Karpas-422 (cell line): Measurements from ENCODE around the gene IL3. TPM values are rescaled to one million over a fixed set of nuclear protein-coding genes. Genes with fewer than 3 reads are reported as not detected.

Experiments
- DNase-seq: peaks from one replicate; pipeline ENCODE4 v3.0.0-alpha.2; 2015
- H2AFZ ChIP-seq: fragments of 200-600 bp; sonication (generic); 2 replicates; pipeline ENCODE4 v1.6.1; 2014; ENCODE audit warnings: antibody characterized with exemption, low read length, mixed read lengths
- H3K27ac ChIP-seq: fragments of 200-600 bp; sonication (generic); 2 replicates; pipeline ENCODE4 v1.5.1; 2014; ENCODE audit warnings: mild to moderate bottlenecking, low read length, moderate library complexity
- H3K27me3 ChIP-seq: fragments of 200-600 bp; sonication (generic); 2 replicates; pipeline ENCODE4 v1.6.1; 2014; ENCODE audit warnings: low read length, mixed read lengths
- H3K36me3 ChIP-seq: fragments of 200-600 bp; sonication (generic); 2 replicates; pipeline ENCODE4 v1.6.1; 2014; ENCODE audit warnings: low read length, mixed read lengths; ENCODE audit not compliant: insufficient read depth
- H3K4me1 ChIP-seq: fragments of 200-600 bp; sonication (generic); 2 replicates; pipeline ENCODE4 v1.6.1; 2014; ENCODE audit warnings: mild to moderate bottlenecking, low read length, mixed read lengths
- H3K4me2 ChIP-seq: fragments of 200-600 bp; sonication (generic); 2 replicates; pipeline ENCODE4 v1.6.1; 2014; ENCODE audit warnings: low read length, low read depth, mild to moderate bottlenecking; ENCODE audit not compliant: poor library complexity, severe bottlenecking
- H3K4me3 ChIP-seq: fragments of 200-600 bp; sonication (generic); 2 replicates; pipeline ENCODE4 v1.5.1; 2014; ENCODE audit warnings: mild to moderate bottlenecking, antibody characterized with exemption, low read length, mixed read lengths
- H3K79me2 ChIP-seq: fragments of 200-600 bp; sonication (generic); 2 replicates; pipeline ENCODE4 v1.6.1; 2014; ENCODE audit warnings: mild to moderate bottlenecking, low read length, mixed read lengths
- H3K9ac ChIP-seq: fragments of 200-600 bp; sonication (generic); 2 replicates; pipeline ENCODE4 v1.6.0; 2014; ENCODE audit warnings: low read length
- H3K9me2 ChIP-seq: fragments of 200-600 bp; sonication (generic), shearing (Covaris generic); replicated peaks from 2 replicates; pipeline ENCODE4 v1.6.0; 2014; ENCODE audit warnings: mild to moderate bottlenecking, low read length, moderate library complexity; ENCODE audit not compliant: insufficient read depth
- H3K9me3 ChIP-seq: fragments of 300-700, 200-600 bp; sonication (generic); 2 replicates; pipeline ENCODE4 v1.6.1; 2014; ENCODE audit warnings: low read length, mixed read lengths
- H4K20me1 ChIP-seq: fragments of 200-600 bp; sonication (generic); 2 replicates; pipeline ENCODE4 v1.6.1; 2014; ENCODE audit warnings: mild to moderate bottlenecking, antibody characterized with exemption, low read length, low read depth; ENCODE audit not compliant: insufficient read depth
- total RNA-seq: library from RNA; depleted of rRNA; stranded (reverse); fragments of >200 nt; shearing (Covaris generic); gene quantifications from 2 replicates; pipeline ENCODE4 v1.2.3, GENCODE V29; 2014; ENCODE audit warnings: low replicate concordance

IL3 gene
- total RNA-seq, 1 experiment from 2014 or later: not detected

DNA sequence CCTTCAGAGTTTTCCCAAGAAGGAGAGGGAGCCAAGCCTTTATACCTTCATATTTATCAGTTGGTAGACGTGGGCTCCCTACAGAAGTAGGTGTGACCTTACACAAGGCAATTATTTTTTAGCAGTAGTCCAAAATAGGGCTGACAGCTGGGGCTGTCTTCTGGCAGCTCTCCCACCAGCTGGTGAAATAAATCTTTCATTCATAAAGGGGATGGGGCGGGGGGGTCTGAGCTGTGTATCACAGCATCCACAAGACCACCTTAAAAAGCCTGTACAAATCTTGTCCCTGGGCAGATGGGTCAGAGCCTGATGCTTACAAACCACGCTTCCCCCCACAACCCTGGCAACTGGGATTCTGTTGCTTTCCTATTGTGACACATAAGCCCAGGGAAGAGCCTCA lies 32.8 kb downstream of the IL3 start:
- no peak overlapping the region for H2AFZ ChIP-seq
- no peaks in the 10 kb centered on the region for H4K20me1 ChIP-seq
- H3K36me3 ChIP-seq: no peaks in the 10 kb centered on the region
- H3K4me1 ChIP-seq: no peaks in the 10 kb centered on the region
- no peaks in the 10 kb centered on the region for H3K27me3 ChIP-seq
- H3K27ac ChIP-seq: no peak overlapping the region
- no peaks in the 10 kb centered on the region for H3K9me2 ChIP-seq
- no peaks in the 10 kb centered on the region for H3K79me2 ChIP-seq
- H3K9me3 ChIP-seq: no peaks in the 10 kb centered on the region
- no peak overlapping the region for H3K4me3 ChIP-seq
- DNase-seq: no peak
- no peak overlapping the region for H3K9ac ChIP-seq
- no peak overlapping the region for H3K4me2 ChIP-seq

DNA sequence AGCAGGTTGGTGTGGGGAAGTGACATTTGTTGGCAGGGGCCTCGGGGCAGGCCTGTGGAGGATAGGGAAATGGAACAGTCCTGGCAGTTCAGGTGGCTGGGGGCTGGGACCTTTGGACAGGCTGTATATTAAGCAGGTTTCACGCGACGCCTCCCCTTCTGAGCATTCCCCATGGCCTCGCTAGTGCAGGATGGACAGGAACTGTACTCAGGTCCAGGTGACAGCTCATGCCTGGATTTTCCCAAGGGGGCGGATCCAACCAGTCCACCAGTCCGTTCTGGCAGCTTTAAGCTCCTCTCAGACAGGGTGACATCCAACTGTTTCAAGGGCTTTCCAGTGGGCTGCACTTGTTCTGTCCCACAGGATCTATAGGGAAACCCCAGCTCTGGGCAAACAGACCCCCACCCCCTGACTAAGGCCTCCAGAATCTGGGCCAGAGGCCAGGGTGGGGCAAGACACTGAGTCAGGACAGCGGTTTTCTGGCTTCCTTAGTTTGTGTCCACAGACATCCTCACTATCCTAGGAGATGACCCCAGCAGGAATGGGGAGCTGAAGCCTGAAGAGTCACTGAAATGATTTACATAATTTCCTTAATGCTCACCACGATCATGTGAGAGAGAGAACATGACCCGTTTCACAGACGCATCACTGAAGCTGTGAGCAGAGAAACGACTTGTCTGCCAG lies 34.1 kb downstream of the IL3 start:
- Histone ChIP-seq H3K4me2 (no peak overlapping the region), H3K4me1 (peaks cover 8% of the 10 kb centered on the region), H3K9ac (no peak overlapping the region), H3K79me2 (no peaks in the 10 kb centered on the region), H3K9me2 (no peaks in the 10 kb centered on the region), H3K4me3 (no peak overlapping the region), H3K9me3 (no peaks in the 10 kb centered on the region), H3K36me3 (no peaks in the 10 kb centered on the region), H4K20me1 (no peaks in the 10 kb centered on the region), H3K27ac (no peak overlapping the region), H2AFZ (no peak overlapping the region), H3K27me3 (no peaks in the 10 kb centered on the region)
- no peak for DNase-seq

DNA sequence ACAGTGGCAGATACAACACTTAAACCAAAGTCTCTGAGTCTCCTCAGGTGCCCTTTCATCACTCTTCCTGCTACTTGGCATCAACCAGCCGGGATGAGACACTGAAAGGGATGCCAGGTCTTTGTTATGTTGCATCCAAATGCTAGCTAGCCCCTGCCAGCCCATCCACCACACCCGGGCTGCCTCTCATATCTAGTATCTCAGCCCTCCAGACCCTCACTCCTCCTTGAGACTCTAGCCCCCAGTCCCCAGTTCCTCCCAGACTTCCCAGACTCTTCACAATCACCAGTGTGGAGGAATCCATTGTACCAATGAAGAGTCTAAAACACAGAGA lies 34.6 kb downstream of the IL3 start:
- Histone ChIP-seq H4K20me1 (no peaks in the 10 kb centered on the region), H3K4me2 (no peak overlapping the region), H3K9me3 (no peaks in the 10 kb centered on the region), H3K27me3 (no peaks in the 10 kb centered on the region), H2AFZ (no peak overlapping the region), H3K9ac (no peak overlapping the region), H3K4me1 (peaks cover 10% of the 10 kb centered on the region), H3K36me3 (no peaks in the 10 kb centered on the region), H3K9me2 (no peaks in the 10 kb centered on the region), H3K27ac (no peak overlapping the region), H3K79me2 (no peaks in the 10 kb centered on the region), H3K4me3 (no peak overlapping the region)
- no peak for DNase-seq

DNA sequence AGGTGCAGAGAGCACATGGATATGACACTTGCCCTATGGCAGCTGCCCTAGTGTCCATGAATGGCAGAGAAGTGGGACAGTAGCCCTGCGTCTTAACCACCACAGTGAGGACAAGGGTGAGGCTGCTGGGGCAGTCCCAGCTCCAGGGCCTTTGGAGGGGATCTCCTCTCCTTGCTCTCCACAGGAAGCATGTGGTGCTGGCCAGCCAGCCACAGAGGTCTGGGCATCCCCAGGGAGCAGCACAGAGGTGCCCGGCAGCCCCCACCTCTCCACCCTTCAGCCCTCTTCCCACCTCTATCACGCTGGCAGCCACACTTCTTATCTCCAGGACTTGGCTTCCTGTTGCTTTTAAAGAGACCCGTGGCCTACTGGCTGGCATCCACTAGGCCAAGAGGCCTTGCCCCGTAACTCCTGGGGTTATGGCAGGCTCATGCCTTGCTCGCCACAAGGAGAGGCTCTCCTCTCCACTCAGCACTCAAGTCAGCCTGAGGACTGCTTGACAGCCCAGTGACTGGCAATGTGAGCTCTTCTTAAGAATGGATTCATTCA lies 35.0 kb downstream of the IL3 start:
- Histone ChIP-seq H3K27me3 (no peaks in the 10 kb centered on the region), H3K27ac (no peak overlapping the region), H3K9ac (no peak overlapping the region), H3K79me2 (no peaks in the 10 kb centered on the region), H3K4me2 (no peak overlapping the region), H4K20me1 (no peaks in the 10 kb centered on the region), H3K36me3 (no peaks in the 10 kb centered on the region), H3K9me3 (no peaks in the 10 kb centered on the region), H3K9me2 (no peaks in the 10 kb centered on the region), H3K4me3 (no peak overlapping the region), H3K4me1 (peaks cover 10% of the 10 kb centered on the region), H2AFZ (no peak overlapping the region)
- DNase-seq: no peak

DNA sequence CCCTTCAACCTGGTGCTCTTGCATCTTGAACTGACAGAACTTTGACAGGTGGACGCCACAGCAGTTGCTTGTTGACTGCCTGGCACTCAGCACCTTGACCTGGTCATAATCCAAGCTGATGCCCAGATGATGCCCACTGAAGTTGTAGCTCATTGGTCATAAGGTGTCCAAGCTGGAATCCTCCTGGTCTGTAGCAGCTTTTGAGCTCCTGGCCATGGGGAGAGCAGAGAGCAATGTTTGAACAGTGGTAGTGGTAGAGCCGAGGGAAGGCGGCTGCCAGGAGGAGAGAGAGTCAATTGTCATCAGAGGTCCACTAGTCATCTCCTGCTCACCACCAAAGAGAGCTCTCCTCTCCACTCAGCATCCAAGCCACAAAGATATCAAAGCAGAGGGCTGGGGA lies 36.4 kb downstream of the IL3 start:
- no peak overlapping the region for H2AFZ ChIP-seq
- no peak for DNase-seq
- H3K27me3 ChIP-seq: no peaks in the 10 kb centered on the region
- H3K27ac ChIP-seq: no peak overlapping the region
- H3K9me2 ChIP-seq: no peaks in the 10 kb centered on the region
- no peaks in the 10 kb centered on the region for H4K20me1 ChIP-seq
- H3K9me3 ChIP-seq: no peaks in the 10 kb centered on the region
- H3K9ac ChIP-seq: no peak overlapping the region
- no peaks in the 10 kb centered on the region for H3K79me2 ChIP-seq
- no peaks in the 10 kb centered on the region for H3K36me3 ChIP-seq
- H3K4me3 ChIP-seq: no peak overlapping the region
- H3K4me1 ChIP-seq: peaks cover 10% of the 10 kb centered on the region
- no peak overlapping the region for H3K4me2 ChIP-seq

DNA sequence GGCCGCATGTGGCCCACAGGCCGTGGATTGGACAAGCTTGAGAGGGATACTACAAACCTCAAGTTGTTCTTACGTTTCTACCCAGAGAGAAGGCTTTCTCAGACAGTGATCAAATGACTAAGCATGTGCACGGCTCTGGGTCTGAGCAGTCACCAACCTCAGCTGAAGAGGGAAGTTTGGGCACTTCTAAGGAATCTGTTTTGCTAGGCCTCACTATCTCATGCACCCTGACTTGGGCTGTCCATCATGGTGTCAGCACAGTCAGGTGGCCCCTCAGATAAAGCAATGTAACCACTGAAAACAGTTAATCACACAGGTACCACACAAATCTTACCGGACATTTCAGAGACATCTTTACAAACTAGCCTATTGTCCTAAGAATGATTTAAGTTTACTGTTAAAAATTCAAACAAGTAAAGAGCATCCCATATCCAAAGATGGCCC lies 37.7 kb downstream of the IL3 start:
- Histone ChIP-seq H3K9me2 (no peaks in the 10 kb centered on the region), H3K9ac (no peak overlapping the region), H3K4me1 (peaks cover 14% of the 10 kb centered on the region), H3K36me3 (no peaks in the 10 kb centered on the region), H3K27ac (no peak overlapping the region), H2AFZ (no peak overlapping the region), H3K9me3 (no peaks in the 10 kb centered on the region), H4K20me1 (no peaks in the 10 kb centered on the region), H3K79me2 (no peaks in the 10 kb centered on the region), H3K4me3 (no peak overlapping the region), H3K4me2 (no peak overlapping the region), H3K27me3 (no peaks in the 10 kb centered on the region)
- DNase-seq: no peak

- H4K20me1 ChIP-seq: no peaks in the 10 kb centered on the region
- H3K79me2 ChIP-seq: no peaks in the 10 kb centered on the region
- no peaks in the 10 kb centered on the region for H3K9me3 ChIP-seq
- no peak for DNase-seq
- H3K27ac ChIP-seq: no peak overlapping the region
- H3K9me2 ChIP-seq: no peaks in the 10 kb centered on the region
- H3K36me3 ChIP-seq: no peaks in the 10 kb centered on the region
- no peak overlapping the region for H3K9ac ChIP-seq
- no peaks in the 10 kb centered on the region for H3K27me3 ChIP-seq
- peaks cover 19% of the 10 kb centered on the region for H3K4me1 ChIP-seq
- H2AFZ ChIP-seq: no peak overlapping the region
- no peak overlapping the region for H3K4me2 ChIP-seq
- H3K4me3 ChIP-seq: no peak overlapping the region
These were observed 38.2 kb downstream of the IL3 start for GRCh38 chr5:132098621-132099020.

DNA sequence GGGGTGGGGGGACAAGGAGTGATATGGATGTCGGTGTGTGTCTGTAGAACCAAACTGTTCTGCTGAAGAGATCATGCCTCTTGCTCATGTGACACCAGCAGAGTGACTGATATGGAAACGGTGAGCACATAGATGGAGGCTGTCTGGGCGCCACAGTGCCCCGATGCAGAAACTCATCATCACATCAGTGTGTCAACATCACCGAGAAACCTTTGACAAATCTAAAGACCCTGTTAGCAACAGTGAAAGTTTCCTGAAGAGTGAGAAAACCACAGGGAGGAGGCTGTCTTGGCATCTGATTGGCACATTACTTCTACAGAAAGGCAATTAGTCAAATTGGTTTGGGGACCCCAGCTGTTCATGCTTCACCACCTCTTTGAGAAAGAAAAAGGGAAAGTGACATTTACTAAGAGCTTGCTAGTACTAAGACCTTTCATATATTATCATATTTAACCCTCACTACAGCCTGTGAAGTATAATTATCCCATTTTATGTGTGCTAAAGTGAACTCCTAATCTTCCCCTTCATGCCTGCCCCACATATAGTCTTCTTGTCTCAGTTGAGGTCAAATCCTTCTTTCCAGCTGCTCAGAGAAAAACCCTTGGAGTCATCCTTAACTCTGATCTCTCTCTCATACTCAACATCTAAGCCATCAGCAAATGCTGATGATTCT lies 38.8 kb downstream of the IL3 start:
- Histone ChIP-seq H3K9me3 (no peaks in the 10 kb centered on the region), H3K27ac (no peak overlapping the region), H3K4me1 (peaks cover 25% of the 10 kb centered on the region), H3K27me3 (no peaks in the 10 kb centered on the region), H3K9me2 (no peaks in the 10 kb centered on the region), H3K36me3 (no peaks in the 10 kb centered on the region), H3K79me2 (no peaks in the 10 kb centered on the region), H2AFZ (no peak overlapping the region), H3K9ac (no peak overlapping the region), H4K20me1 (no peaks in the 10 kb centered on the region), H3K4me2 (no peak overlapping the region), H3K4me3 (no peak overlapping the region)
- peak; percentile 59 for DNase-seq
